ENCODE results near the gene KAT5.

DNA sequence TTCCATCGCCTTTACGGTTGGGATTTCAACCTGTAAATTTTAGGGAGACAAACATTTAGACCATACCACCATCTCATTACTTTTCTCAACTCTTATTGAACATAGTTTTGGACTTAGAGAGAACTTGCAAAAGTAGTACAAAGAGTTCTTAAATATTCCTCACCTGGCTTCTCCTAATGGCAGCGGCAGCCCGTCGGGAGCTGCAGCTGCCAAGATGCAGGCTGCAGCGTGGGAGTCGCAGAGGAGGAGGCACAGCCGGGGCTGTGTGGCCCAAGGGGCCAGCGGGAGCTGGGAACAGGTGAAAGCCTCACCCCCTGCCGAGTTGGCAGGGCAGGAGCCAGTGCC lies 31.6 kb downstream of the KAT5 start:
- TF ChIP-seq CTCF (IDR thresholded peaks at IDR 0.05) (no peak), POLR2A (IDR thresholded peaks at IDR 0.05) (no peak)
